DND-41 (cell line): ENCODE measurements around the gene MSL3B.

Experiments
- EZH2 ChIP-seq: IDR thresholded peaks from 3 replicates; pipeline ENCODE4 v1.6.1; 2012; ENCODE audit warnings: borderline replicate concordance, low read depth, mild to moderate bottlenecking, moderate library complexity, low read length, inconsistent platforms; ENCODE audit not compliant: severe bottlenecking
- TF ChIP-seq, protein P1 (sequence below): IDR thresholded peaks from 2 replicates; pipeline ENCODE4 v1.5.1; 2012; ENCODE audit warnings: borderline replicate concordance, low read length, moderate library complexity, mild to moderate bottlenecking; ENCODE audit not compliant: poor library complexity, severe bottlenecking; ENCODE audit errors: extremely low read depth

DNA sequence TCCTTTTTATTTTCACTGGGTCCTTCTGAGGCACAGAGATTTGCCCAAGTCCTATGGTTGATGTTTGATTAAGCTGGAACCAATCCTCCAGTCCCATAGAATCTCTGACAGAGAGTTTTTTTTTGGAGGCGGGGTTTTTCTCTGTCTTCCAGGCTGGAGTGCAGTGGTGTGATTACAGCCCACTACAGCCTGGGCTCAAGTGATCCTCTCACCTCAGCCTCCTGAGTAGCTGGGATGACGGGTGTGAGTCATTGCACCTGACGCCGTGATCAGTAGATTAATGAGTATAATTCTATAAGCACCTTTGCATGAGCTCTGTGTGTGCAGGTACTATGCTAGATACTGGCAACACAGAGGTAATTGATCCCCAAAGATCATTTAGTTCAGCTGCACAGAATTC is 33.7 kb upstream of the MSL3B start:
- TF ChIP-seq, protein P1, sequence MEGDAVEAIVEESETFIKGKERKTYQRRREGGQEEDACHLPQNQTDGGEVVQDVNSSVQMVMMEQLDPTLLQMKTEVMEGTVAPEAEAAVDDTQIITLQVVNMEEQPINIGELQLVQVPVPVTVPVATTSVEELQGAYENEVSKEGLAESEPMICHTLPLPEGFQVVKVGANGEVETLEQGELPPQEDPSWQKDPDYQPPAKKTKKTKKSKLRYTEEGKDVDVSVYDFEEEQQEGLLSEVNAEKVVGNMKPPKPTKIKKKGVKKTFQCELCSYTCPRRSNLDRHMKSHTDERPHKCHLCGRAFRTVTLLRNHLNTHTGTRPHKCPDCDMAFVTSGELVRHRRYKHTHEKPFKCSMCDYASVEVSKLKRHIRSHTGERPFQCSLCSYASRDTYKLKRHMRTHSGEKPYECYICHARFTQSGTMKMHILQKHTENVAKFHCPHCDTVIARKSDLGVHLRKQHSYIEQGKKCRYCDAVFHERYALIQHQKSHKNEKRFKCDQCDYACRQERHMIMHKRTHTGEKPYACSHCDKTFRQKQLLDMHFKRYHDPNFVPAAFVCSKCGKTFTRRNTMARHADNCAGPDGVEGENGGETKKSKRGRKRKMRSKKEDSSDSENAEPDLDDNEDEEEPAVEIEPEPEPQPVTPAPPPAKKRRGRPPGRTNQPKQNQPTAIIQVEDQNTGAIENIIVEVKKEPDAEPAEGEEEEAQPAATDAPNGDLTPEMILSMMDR, result no peak
- no peak for TF ChIP-seq EZH2
